Uterus (tissue), 4 donors: ENCODE data around the gene EDN2. TPM values are rescaled to one million over a fixed set of nuclear protein-coding genes. Genes with fewer than 3 reads are reported as not detected.

Experiments used
- DNase-seq, 2 donors: peaks; one replicate each; pipeline ENCODE4 v3.0.0-alpha.2; 2019 to 2020
- H3K27ac ChIP-seq, 2 donors: fragments of 200-600 bp; sonication (generic); 1 replicate in 1 of 2; 2 replicates in 1 of 2; pipeline ENCODE4 v1.5.1; 2016 to 2018
- H3K27me3 ChIP-seq, 2 donors: fragments of 200-600 bp; sonication (generic); one replicate each; pipeline ENCODE4 v1.5.1; 2018 to 2019; ENCODE audit warnings: control low read depth in 1 of 2
- H3K36me3 ChIP-seq, 2 donors: fragments of 200-600 bp; sonication (generic); one replicate each; pipeline ENCODE4 v1.5.1; 2019; ENCODE audit warnings: control low read depth in 1 of 2
- H3K4me1 ChIP-seq, 2 donors: fragments of 200-600 bp; sonication (generic); one replicate each; pipeline ENCODE4 v1.5.1; 2018 to 2019; ENCODE audit warnings: control low read depth in 1 of 2
- H3K4me3 ChIP-seq, 2 donors: fragments of 200-600 bp; sonication (generic); 1 replicate in 1 of 2; 2 replicates in 1 of 2; pipeline ENCODE4 v1.5.1; 2018 to 2019; ENCODE audit warnings: mild to moderate bottlenecking in 1 of 2
- H3K9me3 ChIP-seq, 2 donors: fragments of 200-600 bp; sonication (generic); one replicate each; pipeline ENCODE4 v1.5.1; 2019; ENCODE audit warnings: control low read depth in 1 of 2
- POLR2A ChIP-seq, 2 donors: fragments of 450-650 bp; IDR thresholded peaks; one replicate each; pipeline ENCODE4 v1.6.1; 2016; ENCODE audit warnings: antibody characterized with exemption in 2 of 2, mild to moderate bottlenecking in 1 of 2, moderate library complexity in 1 of 2
- intact Hi-C: fragments of 100-400 bp; cut with DNase I; formaldehyde crosslinking; loops from one replicate; pipeline ENCODE4 v1.15.1; 2023; ENCODE audit warnings: low total_unique reads
- total RNA-seq, 4 donors: library from RNA; depleted of rRNA in 3 of 4; stranded (reverse); fragments of >200 nt in 3 of 4; gene quantifications; one replicate each; pipeline versions ENCODE4 v1.1.0 to v1.2.4, GENCODE V29; 2014 to 2023
- TF ChIP-seq, protein P1 (sequence below), 4 experiments: fragments of 200-600 bp in 2 of 4; fragments of 450-650 bp in 2 of 4; sonication (generic) in 2 of 4; IDR thresholded peaks; one replicate each; pipeline ENCODE4 v1.5.1; 2016 to 2019; ENCODE audit warnings: antibody characterized with exemption in 4 of 4, mild to moderate bottlenecking in 2 of 4, moderate library complexity in 1 of 4
- donor health status: DM: yes; HTN: yes; CAD: no.

The EDN2 gene
- total RNA-seq, 4 donors from 2014 or later, result 1.6 to 3.7 TPM; not detected in 2

DNA sequence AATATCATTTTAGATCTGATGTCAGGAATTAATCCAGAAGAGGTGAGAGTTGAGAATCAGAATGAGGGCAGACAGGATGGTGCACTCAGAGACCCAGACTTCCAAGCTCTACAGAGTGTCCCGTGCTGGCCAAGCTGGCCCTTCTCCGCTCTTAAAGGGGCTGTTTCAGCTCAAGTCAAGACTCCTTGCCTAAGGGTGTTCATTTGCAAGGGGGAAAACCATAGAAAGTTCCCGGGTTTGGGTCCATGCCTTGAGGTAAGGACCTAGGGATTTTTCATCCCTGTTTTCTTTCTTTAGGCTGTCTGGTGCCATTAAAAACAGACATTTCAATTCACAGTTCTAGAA lies 47.5 kb downstream of the EDN2 start:
- no peak for DNase-seq
- intact Hi-C loops, result loop anchor here (5.0 kb wide), 1 partner anchor 175 kb away; no protein-coding TSS in a partner anchor
- no peaks in the 10 kb centered on the region for H3K9me3 ChIP-seq
- H3K27ac ChIP-seq, result no peak overlapping the region
- no peak for TF ChIP-seq POLR2A (IDR thresholded peaks at IDR 0.05)
- TF ChIP-seq, protein P1, sequence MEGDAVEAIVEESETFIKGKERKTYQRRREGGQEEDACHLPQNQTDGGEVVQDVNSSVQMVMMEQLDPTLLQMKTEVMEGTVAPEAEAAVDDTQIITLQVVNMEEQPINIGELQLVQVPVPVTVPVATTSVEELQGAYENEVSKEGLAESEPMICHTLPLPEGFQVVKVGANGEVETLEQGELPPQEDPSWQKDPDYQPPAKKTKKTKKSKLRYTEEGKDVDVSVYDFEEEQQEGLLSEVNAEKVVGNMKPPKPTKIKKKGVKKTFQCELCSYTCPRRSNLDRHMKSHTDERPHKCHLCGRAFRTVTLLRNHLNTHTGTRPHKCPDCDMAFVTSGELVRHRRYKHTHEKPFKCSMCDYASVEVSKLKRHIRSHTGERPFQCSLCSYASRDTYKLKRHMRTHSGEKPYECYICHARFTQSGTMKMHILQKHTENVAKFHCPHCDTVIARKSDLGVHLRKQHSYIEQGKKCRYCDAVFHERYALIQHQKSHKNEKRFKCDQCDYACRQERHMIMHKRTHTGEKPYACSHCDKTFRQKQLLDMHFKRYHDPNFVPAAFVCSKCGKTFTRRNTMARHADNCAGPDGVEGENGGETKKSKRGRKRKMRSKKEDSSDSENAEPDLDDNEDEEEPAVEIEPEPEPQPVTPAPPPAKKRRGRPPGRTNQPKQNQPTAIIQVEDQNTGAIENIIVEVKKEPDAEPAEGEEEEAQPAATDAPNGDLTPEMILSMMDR (IDR thresholded peaks at IDR 0.05), result no peak
- peaks cover 0 to 11% of the 10 kb centered on the region in 2 donors for H3K4me1 ChIP-seq
- H3K36me3 ChIP-seq, result no peaks in the 10 kb centered on the region
- no peaks in the 10 kb centered on the region for H3K27me3 ChIP-seq
- H3K4me3 ChIP-seq, result no peak overlapping the region

DNA sequence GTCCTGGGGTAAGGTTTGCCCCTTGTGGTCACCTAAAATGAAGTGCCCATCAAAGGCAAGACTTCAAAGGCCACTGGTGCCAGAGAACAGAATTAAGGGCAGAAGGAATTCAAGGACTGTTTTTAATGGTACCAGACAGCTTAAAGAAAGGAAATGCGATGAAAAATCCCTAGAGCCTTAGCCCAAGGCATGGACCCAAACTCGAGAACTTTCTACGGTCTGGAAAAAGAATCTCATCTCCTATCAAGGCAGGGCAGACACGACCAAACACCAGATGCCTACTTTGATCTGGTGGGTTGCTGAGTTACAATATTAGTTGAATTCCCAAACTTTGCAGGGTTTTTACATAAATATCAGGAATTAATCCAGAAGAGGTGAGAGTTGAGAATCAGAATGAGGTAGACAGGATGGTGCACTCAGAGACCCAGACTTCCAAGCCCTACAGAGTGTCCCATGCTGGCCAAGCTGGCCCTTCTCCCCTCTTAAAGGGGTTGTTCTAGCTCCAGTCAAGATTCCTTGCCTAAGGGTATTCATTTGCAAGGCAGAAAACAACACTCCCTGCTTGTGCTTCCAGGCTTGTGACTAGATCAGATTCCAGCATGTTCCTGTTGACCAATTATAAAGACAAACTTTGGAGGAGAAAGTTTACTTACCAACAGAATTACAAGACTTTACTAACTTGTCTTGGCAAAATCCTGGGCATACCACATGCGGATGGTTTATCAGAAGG lies 48.0 kb downstream of the EDN2 start:
- intact Hi-C loops, result loop anchor here (5.0 kb wide), 1 partner anchor 174 kb away; no protein-coding TSS in a partner anchor
- H3K4me1 ChIP-seq, result peaks cover 0 to 11% of the 10 kb centered on the region in 2 donors
- TF ChIP-seq, protein P1 (IDR thresholded peaks at IDR 0.05), result no peak
- no peak for TF ChIP-seq POLR2A (IDR thresholded peaks at IDR 0.05)
- H3K4me3 ChIP-seq, result no peak overlapping the region
- DNase-seq, result no peak
- no peak overlapping the region for H3K27ac ChIP-seq
- no peaks in the 10 kb centered on the region for H3K36me3 ChIP-seq
- no peaks in the 10 kb centered on the region for H3K27me3 ChIP-seq
- no peaks in the 10 kb centered on the region for H3K9me3 ChIP-seq

DNA sequence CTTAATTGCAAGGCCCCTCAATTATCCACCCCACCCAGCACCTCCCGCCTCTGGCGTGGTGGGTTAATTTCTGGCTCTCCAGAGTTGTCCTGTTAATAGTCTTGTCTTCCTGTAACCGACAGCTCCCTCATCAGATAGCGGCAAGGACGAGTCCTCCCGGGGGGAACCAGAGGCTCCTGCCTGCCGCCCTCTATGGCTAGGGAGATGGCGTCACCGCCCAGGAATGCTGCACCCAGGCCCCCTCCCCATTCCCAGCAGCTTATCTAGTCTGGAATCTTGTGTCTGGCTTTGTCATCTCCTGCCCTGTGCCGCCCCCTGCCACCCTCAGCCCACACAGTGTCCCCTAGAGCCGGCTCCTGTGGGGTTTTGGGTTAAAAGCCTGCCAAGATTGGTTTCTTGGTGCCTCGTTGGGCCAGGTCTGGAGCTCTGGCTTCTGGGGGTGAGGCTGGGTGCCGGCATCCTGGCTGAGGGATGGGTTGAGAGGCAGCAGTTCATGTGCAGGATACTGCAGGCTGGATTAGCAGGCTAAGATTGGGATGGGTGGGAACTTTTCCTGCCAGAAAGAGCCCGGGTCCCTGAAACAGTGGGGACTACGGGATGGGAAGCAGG lies 48.8 kb downstream of the EDN2 start:
- intact Hi-C loops, result loop anchor here (5.0 kb wide), 1 partner anchor 173 kb away; no protein-coding TSS in a partner anchor
- Histone ChIP-seq H3K4me1 (peaks cover 0 to 11% of the 10 kb centered on the region in 2 donors), H3K27me3 (no peaks in the 10 kb centered on the region), H3K9me3 (no peaks in the 10 kb centered on the region), H3K36me3 (no peaks in the 10 kb centered on the region), H3K4me3 (no peak overlapping the region), H3K27ac (no peak overlapping the region)
- DNase-seq, result no peak
- TF ChIP-seq, protein P1 (IDR thresholded peaks at IDR 0.05), result no peak
- no peak for TF ChIP-seq POLR2A (IDR thresholded peaks at IDR 0.05)

DNA sequence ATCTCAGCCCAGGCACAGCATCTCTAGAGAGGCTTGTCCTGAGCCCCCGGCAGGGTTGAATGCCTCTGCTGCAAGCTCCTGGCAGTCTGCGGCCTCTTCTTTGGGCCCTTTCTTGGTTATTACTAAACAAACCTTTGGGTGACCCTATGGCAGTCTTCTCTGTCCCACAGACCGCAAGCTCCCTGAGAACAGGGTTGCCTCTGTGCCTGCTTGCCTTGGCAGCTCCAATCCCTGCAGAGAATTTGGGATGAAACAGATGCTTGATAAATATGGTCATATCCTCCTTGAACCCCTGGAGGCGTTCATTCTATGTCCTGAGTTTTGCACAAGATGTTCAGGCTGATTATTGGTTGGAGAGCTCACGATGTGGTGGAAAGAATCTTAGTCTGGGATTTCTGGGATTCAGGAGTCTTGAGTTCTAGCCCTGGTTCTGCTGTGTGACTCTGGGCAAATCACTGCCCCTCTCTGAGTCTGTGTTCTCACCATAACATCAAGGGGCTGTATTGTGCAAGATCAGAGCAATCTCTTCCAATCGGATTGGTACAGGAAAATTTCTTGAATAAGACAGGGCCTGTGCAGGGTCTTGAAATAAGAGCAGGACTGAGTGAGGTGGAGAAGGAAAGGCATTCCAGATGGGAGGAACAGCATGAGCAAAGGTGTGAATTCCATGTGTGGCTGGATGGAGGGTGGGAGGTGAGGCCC lies 49.6 kb downstream of the EDN2 start:
- no peak for DNase-seq
- Histone ChIP-seq H3K36me3 (no peaks in the 10 kb centered on the region), H3K27me3 (no peaks in the 10 kb centered on the region), H3K9me3 (no peaks in the 10 kb centered on the region), H3K4me1 (peaks cover 0 to 11% of the 10 kb centered on the region in 2 donors), H3K27ac (no peak overlapping the region), H3K4me3 (no peak overlapping the region)
- intact Hi-C loops, result loop anchor here (5.0 kb wide), 1 partner anchor 173 kb away; no protein-coding TSS in a partner anchor
- TF ChIP-seq POLR2A (IDR thresholded peaks at IDR 0.05), result no peak

DNA sequence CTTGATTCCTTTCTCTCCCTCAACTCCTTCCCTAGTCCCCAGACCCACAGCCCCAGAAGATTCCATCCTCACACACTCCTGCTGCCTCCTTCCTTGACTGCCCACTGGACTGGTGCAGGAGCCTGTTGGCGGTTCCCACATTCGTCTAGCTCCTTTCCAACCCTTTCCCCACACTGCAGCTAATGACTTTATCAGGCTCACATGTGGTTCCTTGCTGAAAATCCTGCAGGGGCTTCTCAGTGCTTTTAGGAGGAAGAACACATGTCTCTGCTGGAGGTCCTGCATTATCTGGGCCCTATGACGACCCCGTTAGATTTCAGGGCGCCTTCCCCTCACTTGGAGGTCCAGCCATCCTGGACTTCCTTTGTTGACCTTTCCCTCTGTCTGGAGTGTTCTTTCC lies 50.2 kb downstream of the EDN2 start:
- Histone ChIP-seq H3K27me3 (no peaks in the 10 kb centered on the region), H3K9me3 (no peaks in the 10 kb centered on the region), H3K4me1 (peaks cover 0 to 11% of the 10 kb centered on the region in 2 donors), H3K27ac (no peak overlapping the region), H3K4me3 (no peak overlapping the region), H3K36me3 (no peaks in the 10 kb centered on the region)
- no peak for TF ChIP-seq POLR2A (IDR thresholded peaks at IDR 0.05)
- DNase-seq, result no peak
- intact Hi-C loops, result no loop called here

DNA sequence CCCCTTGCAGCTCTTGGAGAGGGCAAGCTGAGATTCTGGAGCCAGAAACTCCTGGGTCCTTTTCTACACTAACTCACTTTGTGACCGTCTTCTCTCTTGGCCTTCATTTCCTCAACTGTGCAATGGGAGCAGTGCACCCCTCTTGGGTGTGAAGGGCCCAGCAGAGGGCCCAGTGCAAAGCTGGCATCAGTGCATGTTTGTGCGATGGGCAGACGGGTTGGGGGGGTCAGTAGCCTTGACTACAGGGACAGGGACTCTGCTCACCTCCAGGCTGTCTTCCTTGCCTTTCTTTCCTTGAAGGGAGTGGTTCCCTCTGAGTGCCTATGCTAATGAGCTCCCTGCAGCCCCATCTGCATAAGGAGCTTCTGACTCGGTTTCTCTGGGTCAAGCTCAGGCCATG lies 51.0 kb downstream of the EDN2 start:
- intact Hi-C loops, result no loop called here
- Histone ChIP-seq H3K36me3 (no peaks in the 10 kb centered on the region), H3K9me3 (no peaks in the 10 kb centered on the region), H3K27ac (peak overlapping the region in 1 of 2 donors; percentile 32), H3K4me1 (peaks cover 0 to 11% of the 10 kb centered on the region in 2 donors), H3K27me3 (no peaks in the 10 kb centered on the region), H3K4me3 (no peak overlapping the region)
- DNase-seq, result no peak
- no peak for TF ChIP-seq POLR2A (IDR thresholded peaks at IDR 0.05)
- TF ChIP-seq, protein P1 (IDR thresholded peaks at IDR 0.05), result no peak
